HG02763 (cell line): ENCODE results near the gene TIMM10.
A peak's percentile ranks its signal among the peaks of the same experiment; 100 is the strongest.

Experiments used
- ATAC-seq: cut with Tn5 transposase; IDR thresholded peaks from one replicate; pipeline ENCODE4 v1.9.1; 2021; ENCODE audit warnings: mild to moderate bottlenecking, moderate library complexity; ENCODE audit not compliant: unreplicated experiment

The TIMM10 gene

GRCh38 chr11:57508341-57509170 is 22.0 kb downstream of the TIMM10 start:
- no peak for ATAC-seq

GRCh38 chr11:57506522-57506921 is 24.0 kb downstream of the TIMM10 start:
- no peak for ATAC-seq

- no peak for ATAC-seq
Observed at GRCh38 chr11:57504511-57504910, 26.0 kb downstream of the TIMM10 start.

- ATAC-seq, result no peak
Observed at GRCh38 chr11:57502870-57503269, 27.7 kb downstream of the TIMM10 start.

- ATAC-seq, result no peak
Observed at GRCh38 chr11:57502376-57502775, 28.2 kb downstream of the TIMM10 start.

- no peak for ATAC-seq
Observed at GRCh38 chr11:57501953-57502352, 28.6 kb downstream of the TIMM10 start.

- no peak for ATAC-seq
Observed at GRCh38 chr11:57500926-57501325, 29.6 kb downstream of the TIMM10 start.

GRCh38 chr11:57500515-57500914 is 30.0 kb downstream of the TIMM10 start:
- ATAC-seq, result no peak

- ATAC-seq, result no peak
Observed at GRCh38 chr11:57499983-57500461, 30.5 kb downstream of the TIMM10 start.

- ATAC-seq, result peak; percentile 99
Observed at GRCh38 chr11:57499413-57499982, 31.1 kb downstream of the TIMM10 start.

GRCh38 chr11:57498540-57498939 is 32.0 kb downstream of the TIMM10 start:
- ATAC-seq, result no peak

GRCh38 chr11:57497303-57498247 is 33.0 kb downstream of the TIMM10 start:
- ATAC-seq, result no peak

- ATAC-seq, result no peak
Observed at GRCh38 chr11:57496109-57496820, 34.3 kb downstream of the TIMM10 start.

GRCh38 chr11:57493507-57494503 is 36.7 kb downstream of the TIMM10 start:
- peak; percentile 63 for ATAC-seq

GRCh38 chr11:57491371-57492061 is 39.0 kb downstream of the TIMM10 start:
- ATAC-seq, result no peak

GRCh38 chr11:57490456-57491248 is 39.9 kb downstream of the TIMM10 start:
- no peak for ATAC-seq

- no peak for ATAC-seq
Observed at GRCh38 chr11:57487920-57488659, 42.5 kb downstream of the TIMM10 start.
